ENCODE measurements around the gene RAP2A. TPM values are rescaled to one million over a fixed set of nuclear protein-coding genes. Genes with fewer than 3 reads are reported as not detected.

RAP2A gene
- total RNA-seq, 1 experiment from 2014 or later = 43.6 TPM

DNA sequence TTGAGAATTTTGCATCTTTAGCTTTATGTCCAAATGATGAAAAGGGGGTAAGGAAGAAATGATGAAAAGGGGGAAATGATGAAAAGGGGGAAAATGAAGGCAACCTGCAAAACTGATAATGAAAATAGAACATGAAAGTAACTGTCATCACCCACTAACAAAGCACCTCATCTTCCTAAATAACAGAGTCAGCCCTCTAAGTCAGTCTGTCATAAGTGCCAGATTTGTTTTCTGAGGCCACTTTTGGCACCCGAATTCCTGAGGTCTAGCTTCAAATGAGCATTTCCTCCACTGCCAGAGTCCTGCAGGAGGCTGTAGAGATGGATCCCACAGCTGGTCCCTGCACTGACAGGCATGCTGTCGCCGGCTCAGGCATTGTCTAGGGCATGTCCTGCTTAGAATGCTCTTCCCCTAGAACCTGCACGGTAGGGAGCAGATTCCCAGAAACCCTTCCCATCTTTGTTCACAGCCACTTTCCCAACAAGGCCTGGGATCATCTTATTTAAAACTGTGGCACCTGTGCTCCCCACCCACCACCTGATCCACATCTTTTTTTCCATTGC, 25.3 kb downstream of the RAP2A start:
- DNase-seq (ENCODE audit: low spot score) = no peak
- H3K27me3 ChIP-seq (replicated peaks; ENCODE audit: insufficient read depth, low read depth, low read length, poor library complexity) = no peaks in the 10 kb centered on the region
- TF ChIP-seq EZH2 (IDR thresholded peaks at IDR 0.05; ENCODE audit: borderline replicate concordance, low read depth, low read length, poor library complexity, severe bottlenecking) = no peak
- TF ChIP-seq, protein P1, sequence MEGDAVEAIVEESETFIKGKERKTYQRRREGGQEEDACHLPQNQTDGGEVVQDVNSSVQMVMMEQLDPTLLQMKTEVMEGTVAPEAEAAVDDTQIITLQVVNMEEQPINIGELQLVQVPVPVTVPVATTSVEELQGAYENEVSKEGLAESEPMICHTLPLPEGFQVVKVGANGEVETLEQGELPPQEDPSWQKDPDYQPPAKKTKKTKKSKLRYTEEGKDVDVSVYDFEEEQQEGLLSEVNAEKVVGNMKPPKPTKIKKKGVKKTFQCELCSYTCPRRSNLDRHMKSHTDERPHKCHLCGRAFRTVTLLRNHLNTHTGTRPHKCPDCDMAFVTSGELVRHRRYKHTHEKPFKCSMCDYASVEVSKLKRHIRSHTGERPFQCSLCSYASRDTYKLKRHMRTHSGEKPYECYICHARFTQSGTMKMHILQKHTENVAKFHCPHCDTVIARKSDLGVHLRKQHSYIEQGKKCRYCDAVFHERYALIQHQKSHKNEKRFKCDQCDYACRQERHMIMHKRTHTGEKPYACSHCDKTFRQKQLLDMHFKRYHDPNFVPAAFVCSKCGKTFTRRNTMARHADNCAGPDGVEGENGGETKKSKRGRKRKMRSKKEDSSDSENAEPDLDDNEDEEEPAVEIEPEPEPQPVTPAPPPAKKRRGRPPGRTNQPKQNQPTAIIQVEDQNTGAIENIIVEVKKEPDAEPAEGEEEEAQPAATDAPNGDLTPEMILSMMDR (conservative IDR thresholded peaks at IDR 0.05; ENCODE audit: low read depth, low read length) = no peak
- BruUV-seq (replicated peaks) = no TSS peak
- peaks cover 2% of the 10 kb centered on the region for H3K4me1 ChIP-seq (ENCODE audit: insufficient read depth, low read length, poor library complexity, severe bottlenecking)
- ChIA-PET CTCF (no interaction called here), POLR2A (ENCODE audit: low non-redundant PET) (no interaction called here)
- intact Hi-C loops (cut with micrococcal nuclease; ENCODE audit: unreplicated experiment) = no loop called here
- peaks cover 7% of the 10 kb centered on the region for H3K9me3 ChIP-seq (ENCODE audit: low read depth, low read length, poor library complexity, severe bottlenecking)
- H3K36me3 ChIP-seq (ENCODE audit: insufficient read depth, low read length, poor library complexity, severe bottlenecking) = no peaks in the 10 kb centered on the region
- no peak overlapping the region for H3K4me3 ChIP-seq (ENCODE audit: low read depth, low read length, poor library complexity, severe bottlenecking)
- no peak overlapping the region for H3K27ac ChIP-seq (ENCODE audit: low read depth, low read length, poor library complexity, severe bottlenecking)

- intact Hi-C loops (cut with micrococcal nuclease; ENCODE audit: unreplicated experiment) = no loop called here
- H3K4me3 ChIP-seq (ENCODE audit: low read depth, low read length, poor library complexity, severe bottlenecking) = no peak overlapping the region
- H3K36me3 ChIP-seq (ENCODE audit: insufficient read depth, low read length, poor library complexity, severe bottlenecking) = no peaks in the 10 kb centered on the region
- TF ChIP-seq, protein P1 (conservative IDR thresholded peaks at IDR 0.05; ENCODE audit: low read depth, low read length) = no peak
- TF ChIP-seq EZH2 (IDR thresholded peaks at IDR 0.05; ENCODE audit: borderline replicate concordance, low read depth, low read length, poor library complexity, severe bottlenecking) = no peak
- no peaks in the 10 kb centered on the region for H3K9me3 ChIP-seq (ENCODE audit: low read depth, low read length, poor library complexity, severe bottlenecking)
- H3K4me1 ChIP-seq (ENCODE audit: insufficient read depth, low read length, poor library complexity, severe bottlenecking) = peaks cover 4% of the 10 kb centered on the region
- DNase-seq (ENCODE audit: low spot score) = no peak
- BruUV-seq (replicated peaks) = no TSS peak
- CTCF ChIA-PET = no interaction called here
- no peak overlapping the region for H3K27ac ChIP-seq (ENCODE audit: low read depth, low read length, poor library complexity, severe bottlenecking)
- POLR2A ChIA-PET (ENCODE audit: low non-redundant PET) = no interaction called here
- no peaks in the 10 kb centered on the region for H3K27me3 ChIP-seq (replicated peaks; ENCODE audit: insufficient read depth, low read depth, low read length, poor library complexity)
Measured at GRCh38 chr13:97460004-97460775, 26.2 kb downstream of the RAP2A start.

GRCh38 chr13:97460853-97461252, 26.9 kb downstream of the RAP2A start:
- POLR2A ChIA-PET (ENCODE audit: low non-redundant PET) = no interaction called here
- H3K27me3 ChIP-seq (replicated peaks; ENCODE audit: insufficient read depth, low read depth, low read length, poor library complexity) = no peaks in the 10 kb centered on the region
- H3K36me3 ChIP-seq (ENCODE audit: insufficient read depth, low read length, poor library complexity, severe bottlenecking) = no peaks in the 10 kb centered on the region
- H3K9me3 ChIP-seq (ENCODE audit: low read depth, low read length, poor library complexity, severe bottlenecking) = no peaks in the 10 kb centered on the region
- no peak for TF ChIP-seq EZH2 (IDR thresholded peaks at IDR 0.05; ENCODE audit: borderline replicate concordance, low read depth, low read length, poor library complexity, severe bottlenecking)
- TF ChIP-seq, protein P1 (conservative IDR thresholded peaks at IDR 0.05; ENCODE audit: low read depth, low read length) = no peak
- intact Hi-C loops (cut with micrococcal nuclease; ENCODE audit: unreplicated experiment) = no loop called here
- no peak for DNase-seq (ENCODE audit: low spot score)
- CTCF ChIA-PET = no interaction called here
- H3K4me1 ChIP-seq (ENCODE audit: insufficient read depth, low read length, poor library complexity, severe bottlenecking) = peaks cover 10% of the 10 kb centered on the region
- H3K27ac ChIP-seq (ENCODE audit: low read depth, low read length, poor library complexity, severe bottlenecking) = no peak overlapping the region
- no peak overlapping the region for H3K4me3 ChIP-seq (ENCODE audit: low read depth, low read length, poor library complexity, severe bottlenecking)
- BruUV-seq (replicated peaks) = no TSS peak
